Loucy (cell line): ENCODE data around the gene CERS2.

Source experiments
- H2AFZ ChIP-seq: fragments of 200-600 bp; sonication (generic); 2 replicates; pipeline ENCODE4 v1.6.0; 2016; ENCODE audit warnings: antibody characterized with exemption, mild to moderate bottlenecking, low read length, moderate library complexity
- H3F3A ChIP-seq: fragments of 200-600 bp; 2 replicates; pipeline ENCODE4 v1.6.0; 2016; ENCODE audit warnings: antibody characterized with exemption, low read depth, mild to moderate bottlenecking
- H3K27me3 ChIP-seq: fragments of 200-600 bp; sonication (generic); 2 replicates; pipeline ENCODE4 v1.6.1; 2014; ENCODE audit warnings: low read length, mild to moderate bottlenecking; ENCODE audit not compliant: insufficient read depth, poor library complexity, severe bottlenecking
- H3K36me3 ChIP-seq: fragments of 200-600 bp; sonication (generic); 2 replicates; pipeline ENCODE4 v1.6.1; 2016; ENCODE audit warnings: low read length; ENCODE audit not compliant: insufficient read depth
- H3K4me1 ChIP-seq: fragments of 200-600 bp; sonication (generic); 2 replicates; pipeline ENCODE4 v1.5.1; 2014; ENCODE audit warnings: low read length, mild to moderate bottlenecking; ENCODE audit not compliant: insufficient read depth, poor library complexity, severe bottlenecking
- H3K4me2 ChIP-seq: fragments of 200-600 bp; sonication (generic); 2 replicates; pipeline ENCODE4 v1.6.0; 2014; ENCODE audit warnings: antibody characterized with exemption, low read length, low read depth, mild to moderate bottlenecking; ENCODE audit not compliant: poor library complexity, severe bottlenecking
- H3K4me3 ChIP-seq: fragments of 200-600 bp; sonication (generic); 2 replicates; pipeline ENCODE4 v1.5.1; 2014; ENCODE audit warnings: low read length, mild to moderate bottlenecking, mixed read lengths; ENCODE audit not compliant: poor library complexity, severe bottlenecking
- H3K79me2 ChIP-seq: fragments of 200-600 bp; sonication (generic); 2 replicates; pipeline ENCODE4 v1.6.1; 2014; ENCODE audit warnings: low read length; ENCODE audit not compliant: insufficient read depth
- H3K9ac ChIP-seq: fragments of 200-600 bp; sonication (generic); 2 replicates; pipeline ENCODE4 v1.6.0; 2014; ENCODE audit warnings: mild to moderate bottlenecking, low read depth, low read length, moderate library complexity; ENCODE audit not compliant: poor library complexity, severe bottlenecking
- H3K9me2 ChIP-seq: fragments of 200-600 bp; sonication (generic); replicated peaks from 2 replicates; pipeline ENCODE4 v1.6.1; 2016; ENCODE audit warnings: low read depth, low read length, mixed read lengths
- H3K9me3 ChIP-seq: fragments of 200-600 bp; sonication (generic); 2 replicates; pipeline ENCODE4 v1.6.1; 2014; ENCODE audit warnings: mild to moderate bottlenecking, antibody characterized with exemption, low read length, low read depth; ENCODE audit not compliant: insufficient read depth
- H4K20me1 ChIP-seq: fragments of 200-600 bp; sonication (generic); 2 replicates; pipeline ENCODE4 v1.6.0; 2014; ENCODE audit warnings: antibody characterized with exemption, low read length, mild to moderate bottlenecking; ENCODE audit not compliant: insufficient read depth, poor library complexity, severe bottlenecking
- CTCF ChIP-seq: fragments of 200-600 bp; sonication (generic); conservative IDR thresholded peaks from 2 replicates; pipeline ENCODE4 v1.5.1; 2014; ENCODE audit warnings: mild to moderate bottlenecking, antibody characterized with exemption, low read length
- EZH2phosphoT487 ChIP-seq: fragments of 200-600 bp; IDR thresholded peaks from 2 replicates; pipeline ENCODE4 v1.6.1; 2018; ENCODE audit warnings: antibody characterized with exemption, mild to moderate bottlenecking, moderate library complexity, borderline replicate concordance

The CERS2 gene

GRCh38 chr1:151006327-151007052, 31.9 kb upstream of the CERS2 start, which contains the start of gene MINDY1:
Gene MINDY1 (minus strand): TSS chr1:151006902. CDS start chr1:151002617, 4,285 bp downstream.
- Histone ChIP-seq H3K79me2 (peaks cover 37% of the 10 kb centered on the region), H2AFZ (peak within 1 kb of the TSS; percentile 91), H3K9me3 (no peaks in the 10 kb centered on the region), H3K27me3 (no peaks in the 10 kb centered on the region), H3F3A (peaks cover 9% of the 10 kb centered on the region; the same call in 1 of the 2 replicates), H3K9me2 (no peaks in the 10 kb centered on the region), H4K20me1 (no peaks in the 10 kb centered on the region), H3K36me3 (no peaks in the 10 kb centered on the region), H3K4me2 (peak within 1 kb of the TSS; percentile 94), H3K9ac (peak within 1 kb of the TSS; percentile 86), H3K4me3 (peak within 1 kb of the TSS; percentile 96), H3K4me1 (peaks cover 70% of the 10 kb centered on the region)
- TF ChIP-seq EZH2phosphoT487 (no peak), CTCF (peak; percentile 63)

GRCh38 chr1:151005729-151006319, 31.2 kb upstream of the CERS2 start:
- peak overlapping the region; percentile 91; the same call in 1 of the 2 replicates for H2AFZ ChIP-seq
- peaks cover 4% of the 10 kb centered on the region; the same call in 1 of the 2 replicates for H3F3A ChIP-seq
- H3K9me3 ChIP-seq: no peaks in the 10 kb centered on the region
- H3K4me2 ChIP-seq: peak overlapping the region; percentile 94
- no peaks in the 10 kb centered on the region for H3K27me3 ChIP-seq
- H3K9ac ChIP-seq: peak overlapping the region; percentile 81
- H3K36me3 ChIP-seq: no peaks in the 10 kb centered on the region
- H3K9me2 ChIP-seq: no peaks in the 10 kb centered on the region
- H3K4me3 ChIP-seq: peak overlapping the region; percentile 76
- H3K4me1 ChIP-seq: peaks cover 63% of the 10 kb centered on the region
- TF ChIP-seq CTCF (no peak), EZH2phosphoT487 (no peak)
- peaks cover 32% of the 10 kb centered on the region for H3K79me2 ChIP-seq
- H4K20me1 ChIP-seq: no peaks in the 10 kb centered on the region

- Histone ChIP-seq H3K27me3 (no peaks in the 10 kb centered on the region), H2AFZ (no peak overlapping the region), H3K9ac (peak overlapping the region; percentile 15), H3K36me3 (no peaks in the 10 kb centered on the region), H3K9me3 (no peaks in the 10 kb centered on the region), H3F3A (peaks cover 2% of the 10 kb centered on the region; the same call in 1 of the 2 replicates), H3K4me1 (peaks cover 47% of the 10 kb centered on the region), H4K20me1 (no peaks in the 10 kb centered on the region), H3K4me2 (peak overlapping the region; percentile 68), H3K79me2 (peaks cover 8% of the 10 kb centered on the region), H3K9me2 (no peaks in the 10 kb centered on the region), H3K4me3 (peak overlapping the region; percentile 41)
- TF ChIP-seq CTCF: no peak
- TF ChIP-seq EZH2phosphoT487: no peak
Observed at GRCh38 chr1:151003180-151003579, 28.5 kb upstream of the CERS2 start.
